Inferior parietal cortex (tissue), 1 donor: ENCODE measurements around the gene ATP13A5.

ENCODE experiments used
- DNase-seq: peaks from one replicate; pipeline ENCODE4 v3.0.0-alpha.2; 2016; ENCODE audit errors: extremely low spot score

ATP13A5 gene

GRCh38 chr3:193261970-193262369 lies 116.6 kb downstream of the ATP13A5 start:
- DNase-seq, result no peak

- DNase-seq, result no peak
These were observed 124.4 kb downstream of the ATP13A5 start for GRCh38 chr3:193253986-193254660.

GRCh38 chr3:193250492-193250891 lies 128.1 kb downstream of the ATP13A5 start:
- no peak for DNase-seq

DNA sequence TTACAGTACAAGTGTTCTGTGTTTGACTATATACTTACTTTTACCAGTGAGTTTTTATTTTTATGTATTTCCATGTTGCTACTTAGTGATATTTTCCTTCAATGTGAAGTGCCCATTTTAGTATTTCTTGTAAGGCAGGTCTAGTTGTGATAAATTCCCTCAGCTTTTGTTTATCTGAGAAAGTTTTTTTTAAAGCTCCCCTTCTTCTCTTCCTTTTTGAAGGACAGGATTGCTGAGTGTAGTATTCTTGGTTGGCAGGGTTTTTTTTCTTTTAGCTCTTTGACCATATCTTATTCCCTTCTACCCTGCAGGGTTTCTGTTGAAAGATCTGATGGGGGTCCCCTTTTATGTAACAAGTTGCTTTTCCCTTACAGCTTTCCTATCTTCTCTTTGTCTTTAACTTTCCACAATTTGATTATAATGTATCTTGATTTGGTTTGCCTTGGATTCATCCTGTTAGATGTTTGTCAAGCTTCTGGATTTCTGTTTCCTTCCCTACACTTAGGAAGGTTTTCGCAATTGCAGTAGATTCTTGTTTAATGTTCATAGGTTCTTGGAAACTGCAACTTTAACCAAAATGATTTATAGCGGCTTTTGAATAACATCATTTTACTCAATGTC lies 129.6 kb downstream of the ATP13A5 start:
- no peak for DNase-seq

GRCh38 chr3:193243571-193243970 lies 135.0 kb downstream of the ATP13A5 start:
- no peak for DNase-seq

DNA sequence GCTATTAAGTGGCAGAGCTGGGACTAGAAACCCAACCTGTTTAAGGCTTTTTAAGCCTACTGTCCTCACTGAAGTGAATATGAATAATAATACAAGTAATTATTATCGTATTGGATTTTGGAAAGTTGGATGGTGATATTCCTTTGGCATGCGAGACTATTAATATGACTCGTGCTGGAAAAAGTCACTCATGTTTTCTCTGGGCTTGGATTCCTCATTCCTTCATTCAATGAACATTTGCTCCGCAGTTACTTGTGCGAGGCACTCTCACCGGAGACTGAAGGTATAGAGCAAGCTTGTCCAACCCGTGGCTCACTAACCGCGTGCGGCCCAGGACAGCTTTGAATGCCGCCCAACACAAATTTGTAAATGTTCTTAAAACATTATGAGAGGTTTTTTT lies 136.8 kb downstream of the ATP13A5 start:
- DNase-seq, result no peak

GRCh38 chr3:193240850-193241706 lies 137.5 kb downstream of the ATP13A5 start, which contains the start of gene PLAAT1:
Gene PLAAT1, plus strand, starts transcription at chr3:193241222. Its CDS starts 14,429 bp downstream, at chr3:193255651.
- peak; percentile 34 for DNase-seq

GRCh38 chr3:193240436-193240849 lies 138.1 kb downstream of the ATP13A5 start:
- DNase-seq, result no peak

DNA sequence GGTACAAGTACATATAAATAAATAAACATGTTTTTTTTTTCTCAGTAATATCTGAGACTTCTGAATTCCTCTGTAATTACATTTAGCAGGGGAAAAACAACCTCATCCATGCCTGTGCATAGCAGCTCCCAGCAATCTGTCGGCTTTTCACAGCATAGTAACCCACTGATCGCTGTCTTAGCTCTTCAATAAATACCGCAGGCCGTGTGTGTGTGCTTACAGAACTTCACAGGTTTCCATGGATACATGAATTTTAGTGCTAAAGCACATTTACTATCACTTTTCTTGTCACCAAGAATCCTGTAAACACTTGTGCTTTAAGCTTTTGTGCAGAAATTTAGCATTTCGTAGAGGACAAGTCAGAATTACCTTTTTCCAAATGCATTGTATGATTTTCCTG lies 141.5 kb downstream of the ATP13A5 start:
- peak; percentile 31 for DNase-seq

DNA sequence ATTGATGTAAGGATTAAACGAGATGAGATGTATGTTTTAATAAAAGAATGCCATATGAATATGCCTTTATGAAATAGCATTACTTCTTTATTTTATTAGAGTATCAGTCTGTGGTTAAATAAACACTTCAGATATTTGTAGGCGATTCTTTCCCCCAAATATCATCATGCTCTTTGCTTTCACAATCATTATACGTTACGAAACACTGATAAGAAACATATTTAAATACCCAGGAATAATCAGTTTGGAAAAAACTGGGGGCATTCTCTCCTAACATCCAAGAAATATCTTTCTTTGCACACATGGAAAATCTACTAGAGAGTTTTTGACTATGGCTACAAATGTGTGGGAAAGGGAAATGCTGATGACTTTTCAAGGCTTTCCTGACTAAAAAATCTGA lies 142.0 kb downstream of the ATP13A5 start:
- no peak for DNase-seq

DNA sequence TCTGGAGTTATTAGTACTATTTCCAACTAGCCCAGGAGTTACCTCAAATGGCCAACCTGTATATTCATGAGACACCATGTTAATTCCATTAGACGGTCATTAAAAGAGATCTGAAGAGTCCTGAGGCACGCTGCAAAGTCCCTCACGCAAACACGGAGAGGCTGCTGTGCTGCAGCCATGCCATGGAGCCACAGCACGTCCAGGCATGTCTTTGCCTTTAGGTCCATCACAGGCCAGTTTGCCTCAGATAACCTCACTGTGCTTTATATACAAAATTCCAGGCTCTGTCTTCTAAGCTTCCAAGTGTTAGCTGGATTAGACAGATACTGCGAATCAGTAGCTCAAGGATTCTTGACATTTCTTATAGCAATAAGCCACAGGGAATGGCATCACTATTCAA lies 147.4 kb downstream of the ATP13A5 start:
- no peak for DNase-seq

GRCh38 chr3:193230610-193231009 lies 147.9 kb downstream of the ATP13A5 start:
- DNase-seq, result no peak

GRCh38 chr3:193229851-193230420 lies 148.6 kb downstream of the ATP13A5 start:
- no peak for DNase-seq

DNA sequence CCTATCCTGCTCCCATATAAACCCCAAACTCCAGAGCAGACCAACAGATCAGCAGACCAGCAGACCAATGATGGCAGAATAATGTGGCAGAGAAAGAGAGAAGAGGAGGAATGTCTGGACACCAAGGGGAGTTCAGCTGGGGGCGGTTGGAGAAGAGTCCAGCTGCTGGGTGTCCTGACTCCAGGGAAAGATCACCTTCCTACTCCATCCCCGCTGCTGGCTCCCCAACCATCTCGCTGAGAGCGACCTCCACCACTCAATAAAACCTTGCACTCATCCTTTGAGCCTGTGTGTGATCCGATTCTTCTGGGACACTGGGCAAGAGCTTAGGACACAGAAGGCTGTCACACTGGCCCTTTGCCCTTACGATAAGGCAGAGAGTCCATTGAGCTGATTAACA lies 150.3 kb downstream of the ATP13A5 start:
- no peak for DNase-seq

DNA sequence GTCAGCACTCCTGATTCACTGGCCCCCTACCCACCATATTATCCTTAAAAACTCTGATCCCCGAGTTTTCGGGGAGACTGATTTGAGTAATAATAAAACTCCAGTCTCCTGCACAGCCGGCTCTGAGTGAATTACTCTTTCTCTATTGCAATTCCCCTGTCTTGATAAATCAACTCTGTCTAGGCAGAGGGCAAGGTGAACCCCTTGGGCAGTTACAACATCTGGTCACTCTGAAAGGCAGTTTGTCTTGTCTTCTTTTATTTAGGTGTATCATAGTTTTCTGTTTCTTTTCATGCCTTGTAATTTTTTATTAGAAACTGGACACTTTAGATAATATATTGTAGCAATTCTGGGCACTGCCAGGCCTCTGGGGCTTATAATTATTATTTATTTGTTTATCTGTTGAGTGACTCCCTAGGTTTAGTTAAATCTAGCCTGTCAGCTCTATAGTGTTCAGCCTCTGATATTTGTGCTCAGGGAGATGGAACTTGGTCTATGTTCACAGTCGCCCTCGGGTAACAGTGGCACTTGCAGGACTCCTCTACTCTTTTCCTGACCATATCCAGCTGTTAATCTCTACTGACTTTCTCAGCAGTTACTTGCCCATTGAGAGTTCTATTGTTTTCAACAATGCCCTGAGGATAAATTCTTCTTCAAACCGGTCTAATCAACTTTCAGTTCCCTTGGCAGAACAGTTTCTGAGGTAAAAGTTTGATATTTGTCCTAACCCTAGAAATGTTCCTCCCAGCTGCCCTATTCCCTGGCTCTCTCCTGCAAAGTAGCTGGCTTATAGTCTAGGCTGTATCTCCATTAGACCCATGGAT lies 153.0 kb downstream of the ATP13A5 start:
- DNase-seq, result no peak
